H1 (cell line): ENCODE measurements around the gene VEPH1.

Experiments used
- BRCA1 ChIP-seq: IDR thresholded peaks from 2 replicates; pipeline ENCODE4 v1.6.1; 2012; ENCODE audit warnings: low read depth, low read length, improper control_type of control experiment
- CTCF ChIP-seq, 3 experiments: IDR thresholded peaks; 1 replicate in 2 of 3; 2 replicates in 1 of 3; pipeline versions ENCODE4 v1.5.1 to v1.6.1; 2011; ENCODE audit warnings: low read length in 3 of 3, mild to moderate bottlenecking in 3 of 3, inconsistent platforms in 2 of 3, low read depth in 1 of 3, moderate library complexity in 1 of 3; ENCODE audit not compliant: insufficient read depth in 1 of 3; ENCODE audit errors: control extremely low read depth in 1 of 3
- EP300 ChIP-seq, 2 experiments: IDR thresholded peaks; 1 replicate in 1 of 2; 2 replicates in 1 of 2; pipeline ENCODE4 v1.6.1; 2011 to 2012; ENCODE audit warnings: low read depth in 2 of 2, low read length in 2 of 2, mild to moderate bottlenecking in 2 of 2, borderline replicate concordance in 1 of 2, inconsistent platforms in 1 of 2, moderate library complexity in 1 of 2
- TAF1 ChIP-seq: IDR thresholded peaks from 2 replicates; pipeline ENCODE4 v1.6.1; 2011; ENCODE audit warnings: mild to moderate bottlenecking, low read depth, low read length
- YY1 ChIP-seq: IDR thresholded peaks from 2 replicates; pipeline ENCODE4 v1.6.1; 2011; ENCODE audit warnings: low read depth, mild to moderate bottlenecking, low read length
- TF ChIP-seq, protein P1 (sequence below): IDR thresholded peaks from 2 replicates; pipeline ENCODE4 v1.6.1; 2012; ENCODE audit warnings: inconsistent platforms

DNA sequence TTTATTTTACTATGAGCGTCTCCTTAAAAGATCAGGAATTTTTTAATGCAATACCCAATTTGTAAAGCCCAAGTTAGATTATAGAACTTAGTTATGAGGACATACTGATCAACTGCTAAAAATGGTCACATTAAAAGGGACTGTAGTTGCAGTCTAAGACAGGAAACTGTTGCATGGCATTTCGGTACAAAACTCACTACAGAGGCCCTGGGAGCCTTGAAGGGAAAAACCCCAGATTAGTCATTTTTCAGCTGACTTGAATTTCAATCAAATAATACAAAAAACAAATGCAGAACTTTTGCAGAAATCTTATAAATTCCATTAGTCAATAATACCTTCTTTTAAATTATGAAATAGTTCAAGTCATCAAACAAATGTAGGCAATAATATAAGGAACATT, 73.5 kb downstream of the VEPH1 start:
- no peak for TF ChIP-seq YY1
- TF ChIP-seq BRCA1, result no peak
- TF ChIP-seq TAF1, result no peak
- no peak for TF ChIP-seq EP300 (IDR thresholded peaks at IDR 0.05; ENCODE audit: borderline replicate concordance in 1 of 2, low read depth in 2 of 2, low read length in 2 of 2)
- TF ChIP-seq CTCF (IDR thresholded peaks at IDR 0.05; ENCODE audit: control extremely low read depth in 1 of 3, insufficient read depth in 1 of 3, low read depth in 1 of 3, low read length in 3 of 3), result no peak
- TF ChIP-seq, protein P1, sequence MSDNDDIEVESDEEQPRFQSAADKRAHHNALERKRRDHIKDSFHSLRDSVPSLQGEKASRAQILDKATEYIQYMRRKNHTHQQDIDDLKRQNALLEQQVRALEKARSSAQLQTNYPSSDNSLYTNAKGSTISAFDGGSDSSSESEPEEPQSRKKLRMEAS, result no peak
